Lung (tissue), 12 donors: ENCODE data around the gene SLC35G1. TPM values are rescaled to one million over a fixed set of nuclear protein-coding genes. Genes with fewer than 3 reads are reported as not detected.

Experiments used
- ATAC-seq: fragments of 200-7000 bp; cut with Tn5 transposase; one replicate; pipeline ENCODE4 v1.9.1; 2020; ENCODE audit warnings: moderate number of reproducible peaks; ENCODE audit not compliant: insufficient read depth, low FRiP score
- DNase-seq, 3 donors: peaks; one replicate each; pipeline ENCODE4 v3.0.0-alpha.2; 2013 to 2017
- H3K27ac ChIP-seq, 2 donors: one replicate each; pipeline ENCODE4 v1.5.1; 2013; ENCODE audit warnings: mild to moderate bottlenecking in 2 of 2, moderate library complexity in 2 of 2, control low read depth in 1 of 2, inconsistent platforms in 1 of 2, low read depth in 1 of 2, low read length in 1 of 2
- H3K27me3 ChIP-seq, 3 donors: one replicate each; pipeline ENCODE4 v1.5.1; 2013; ENCODE audit warnings: low read length in 2 of 3; ENCODE audit not compliant: control insufficient read depth in 3 of 3, insufficient read depth in 3 of 3
- H3K36me3 ChIP-seq, 4 donors: one replicate each; pipeline ENCODE4 v1.5.1; 2013; ENCODE audit warnings: low read length in 4 of 4, mild to moderate bottlenecking in 1 of 4, moderate library complexity in 1 of 4; ENCODE audit not compliant: control insufficient read depth in 4 of 4, insufficient read depth in 4 of 4
- H3K4me1 ChIP-seq, 5 donors: one replicate each; pipeline ENCODE4 v1.5.1; 2013; ENCODE audit warnings: low read length in 5 of 5, mild to moderate bottlenecking in 2 of 5, moderate library complexity in 1 of 5; ENCODE audit not compliant: control insufficient read depth in 5 of 5, insufficient read depth in 5 of 5
- H3K4me3 ChIP-seq: one replicate; pipeline ENCODE4 v1.5.1; 2013; ENCODE audit warnings: mild to moderate bottlenecking, control low read depth, moderate library complexity
- H3K9ac ChIP-seq, 2 donors: one replicate each; pipeline ENCODE4 v1.5.1; 2013; ENCODE audit warnings: low read length in 2 of 2, control low read depth in 1 of 2; ENCODE audit not compliant: insufficient read depth in 1 of 2
- H3K9me3 ChIP-seq, 4 donors: one replicate each; pipeline ENCODE4 v1.5.1; 2013; ENCODE audit warnings: low read length in 3 of 4, mild to moderate bottlenecking in 1 of 4, moderate library complexity in 1 of 4; ENCODE audit not compliant: control insufficient read depth in 4 of 4, insufficient read depth in 3 of 4
- WGBS, 2 donors: extraction: QIAGEN DNeasy Blood & Tissue Kit; methylation state at CpG; one replicate each; pipeline ENCODE4 v1.1.7; 2013; 5-methylcytosine and 5-hydroxymethylcytosine counted together
- polyA plus RNA-seq, 2 donors: library from polyadenylated mRNA; stranded (reverse); fragments of 200-250 nt; gene quantifications; one replicate each; pipeline ENCODE4 v1.2.1, GENCODE V29; 2013
- total RNA-seq, 2 donors: library from RNA; depleted of rRNA in 1 of 2; stranded (reverse); fragments of >200 nt in 1 of 2; gene quantifications; one replicate each; pipeline ENCODE4 v1.2.1, GENCODE V29; 2014 to 2021
- TF ChIP-seq, protein P1 (sequence below): IDR thresholded peaks from 2 replicates; pipeline ENCODE4 v1.5.1; 2012; ENCODE audit warnings: mild to moderate bottlenecking; ENCODE audit errors: control extremely low read depth, extremely low read depth
- donor health status: control.
- donor health status: control.
- donor health status: Bipolar disorder and iron deficiency.
- donor health status: healthy.
- donor health status: DM: yes; HTN: yes; CAD: no.

SLC35G1 gene
- total and polyA plus RNA-seq, 4 donors, result 1.6 to 3.8 (median 2.0) TPM

DNA sequence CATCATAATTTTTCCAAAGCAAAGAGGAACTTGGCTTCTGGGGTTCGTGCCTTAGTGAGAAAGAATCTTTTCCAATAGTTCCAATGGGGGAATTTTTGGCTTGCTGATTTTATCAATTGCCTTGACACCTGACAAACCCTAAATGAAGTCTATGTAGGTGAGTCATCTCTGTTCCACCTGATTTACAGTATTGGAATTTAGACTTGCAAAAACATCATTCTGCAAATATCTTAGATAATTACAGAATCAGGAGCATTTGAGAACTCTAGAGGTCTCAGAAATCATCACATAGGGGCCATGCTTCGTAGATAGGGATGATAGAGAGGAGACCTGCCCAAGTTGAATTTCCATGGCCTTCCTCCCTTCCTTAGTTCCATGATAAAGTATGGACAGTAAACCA, 9.3 kb downstream of the SLC35G1 start:
- Histone ChIP-seq H3K4me1 (peaks cover 0 to 2% (median 0%) of the 10 kb centered on the region in 5 donors), H3K27ac (no peak overlapping the region), H3K9me3 (no peaks in the 10 kb centered on the region), H3K9ac (no peak overlapping the region), H3K4me3 (no peak overlapping the region), H3K27me3 (no peaks in the 10 kb centered on the region), H3K36me3 (peaks cover 0 to 4% (median 2%) of the 10 kb centered on the region in 4 donors)
- no peak for ATAC-seq
- 93 to 97% methylated on average over 2 of the region's 2 CpGs for WGBS, 2 donors
- TF ChIP-seq, protein P1, sequence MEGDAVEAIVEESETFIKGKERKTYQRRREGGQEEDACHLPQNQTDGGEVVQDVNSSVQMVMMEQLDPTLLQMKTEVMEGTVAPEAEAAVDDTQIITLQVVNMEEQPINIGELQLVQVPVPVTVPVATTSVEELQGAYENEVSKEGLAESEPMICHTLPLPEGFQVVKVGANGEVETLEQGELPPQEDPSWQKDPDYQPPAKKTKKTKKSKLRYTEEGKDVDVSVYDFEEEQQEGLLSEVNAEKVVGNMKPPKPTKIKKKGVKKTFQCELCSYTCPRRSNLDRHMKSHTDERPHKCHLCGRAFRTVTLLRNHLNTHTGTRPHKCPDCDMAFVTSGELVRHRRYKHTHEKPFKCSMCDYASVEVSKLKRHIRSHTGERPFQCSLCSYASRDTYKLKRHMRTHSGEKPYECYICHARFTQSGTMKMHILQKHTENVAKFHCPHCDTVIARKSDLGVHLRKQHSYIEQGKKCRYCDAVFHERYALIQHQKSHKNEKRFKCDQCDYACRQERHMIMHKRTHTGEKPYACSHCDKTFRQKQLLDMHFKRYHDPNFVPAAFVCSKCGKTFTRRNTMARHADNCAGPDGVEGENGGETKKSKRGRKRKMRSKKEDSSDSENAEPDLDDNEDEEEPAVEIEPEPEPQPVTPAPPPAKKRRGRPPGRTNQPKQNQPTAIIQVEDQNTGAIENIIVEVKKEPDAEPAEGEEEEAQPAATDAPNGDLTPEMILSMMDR, result no peak
- no peak for DNase-seq

GRCh38 chr10:93904901-93905300, 11.1 kb downstream of the SLC35G1 start:
- Histone ChIP-seq H3K27ac (no peak overlapping the region), H3K4me3 (no peak overlapping the region), H3K36me3 (peaks cover 0 to 8% (median 2%) of the 10 kb centered on the region in 4 donors), H3K9me3 (no peaks in the 10 kb centered on the region), H3K4me1 (peaks cover 0 to 2% (median 0%) of the 10 kb centered on the region in 5 donors), H3K9ac (no peak overlapping the region), H3K27me3 (no peaks in the 10 kb centered on the region)
- no peak for ATAC-seq
- 81 to 93% methylated on average over 5 of the region's 5 CpGs for WGBS, 2 donors
- DNase-seq, result no peak
- TF ChIP-seq, protein P1, result no peak

DNA sequence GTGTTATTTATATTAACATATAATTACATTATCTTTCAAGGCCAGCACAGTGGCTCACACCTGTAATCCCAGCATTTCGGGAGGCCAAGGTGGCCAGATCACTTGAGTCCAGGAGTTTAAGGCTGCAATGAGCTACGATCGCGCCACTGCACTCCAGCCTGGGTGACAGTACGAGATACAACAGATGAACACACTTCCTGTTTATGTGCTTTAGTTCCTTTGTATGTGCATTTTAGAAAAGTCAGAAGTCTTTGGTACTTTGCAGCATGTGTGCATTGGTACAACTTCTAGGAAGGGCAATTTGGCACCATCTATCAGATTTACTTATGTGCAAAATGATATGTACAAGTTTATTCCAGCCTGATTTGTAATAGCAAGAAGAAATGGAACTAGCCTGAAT, 13.3 kb downstream of the SLC35G1 start:
- Histone ChIP-seq H3K27me3 (no peaks in the 10 kb centered on the region), H3K27ac (no peak overlapping the region), H3K4me1 (peaks cover 0 to 2% (median 0%) of the 10 kb centered on the region in 5 donors), H3K36me3 (peaks cover 0 to 8% (median 2%) of the 10 kb centered on the region in 4 donors), H3K9ac (no peak overlapping the region), H3K9me3 (no peaks in the 10 kb centered on the region), H3K4me3 (no peak overlapping the region)
- 61 to 63% methylated on average over 5 of the region's 5 CpGs for WGBS, 2 donors
- ATAC-seq (no peak), DNase-seq (no peak)
- TF ChIP-seq, protein P1, result no peak

GRCh38 chr10:93911866-93912265, 18.1 kb downstream of the SLC35G1 start:
- Histone ChIP-seq H3K4me3 (no peak overlapping the region), H3K9ac (no peak overlapping the region), H3K9me3 (no peaks in the 10 kb centered on the region), H3K4me1 (peaks cover 0 to 7% (median under 1%) of the 10 kb centered on the region in 5 donors), H3K36me3 (peaks cover 0 to 11% (median 2%) of the 10 kb centered on the region in 4 donors), H3K27me3 (no peaks in the 10 kb centered on the region), H3K27ac (no peak overlapping the region)
- DNase-seq (peak in 1 of 3 donors; percentile 33), ATAC-seq (no peak)
- TF ChIP-seq, protein P1, result no peak
- 41 to 57% methylated on average over 6 of the region's 6 CpGs for WGBS, 2 donors
